Umbilical cord (tissue), 2 donors: ENCODE measurements around the gene REXO2. TPM values are rescaled to one million over a fixed set of nuclear protein-coding genes. Genes with fewer than 3 reads are reported as not detected.
A peak's percentile ranks its signal among the peaks of the same experiment; 100 is the strongest.

Experiments used
- DNase-seq: peaks from one replicate; pipeline ENCODE4 v3.0.0-alpha.2; 2015; ENCODE audit warnings: low spot score
- total RNA-seq: library from RNA; depleted of rRNA; stranded (reverse); fragments of >200 nt; gene quantifications from one replicate; pipeline ENCODE4 v1.2.3, GENCODE V29; 2014; ENCODE audit warnings: low replicate concordance; ENCODE audit not compliant: insufficient read depth

The REXO2 gene
- 116 TPM for total RNA-seq

GRCh38 chr11:114439229-114440120, at the start of gene REXO2:
Gene REXO2 (plus strand): TSS chr11:114439467. CDS start chr11:114439529, 62 bp downstream.
- DNase-seq: peak; percentile 99

- no peak for DNase-seq
These were observed 46.3 kb upstream of the REXO2 start for GRCh38 chr11:114392735-114393667.

- DNase-seq: no peak
These were observed 43.5 kb upstream of the REXO2 start for GRCh38 chr11:114395736-114396135.

GRCh38 chr11:114396916-114397315, 42.4 kb upstream of the REXO2 start:
- DNase-seq: no peak

GRCh38 chr11:114397349-114397982, 41.8 kb upstream of the REXO2 start:
- DNase-seq: no peak

- DNase-seq: no peak
These were observed 40.9 kb upstream of the REXO2 start for GRCh38 chr11:114398303-114398920.

GRCh38 chr11:114399490-114400215, 39.6 kb upstream of the REXO2 start:
- no peak for DNase-seq

GRCh38 chr11:114400216-114400914, 38.9 kb upstream of the REXO2 start, which contains the start of the genes C11orf71 and RBM7:
Gene C11orf71 (minus strand): TSS chr11:114400511. CDS start chr11:114400331, 180 bp downstream.
Gene RBM7 (plus strand): TSS chr11:114400666. CDS start chr11:114400672, 6 bp downstream.
- DNase-seq: peak; percentile 99

GRCh38 chr11:114400915-114401223, 38.4 kb upstream of the REXO2 start:
- no peak for DNase-seq

- peak; percentile 21 for DNase-seq
These were observed 38.0 kb upstream of the REXO2 start for GRCh38 chr11:114401311-114401710.

- no peak for DNase-seq
These were observed 26.3 kb upstream of the REXO2 start for GRCh38 chr11:114412946-114413345.

- DNase-seq: no peak
These were observed 25.3 kb upstream of the REXO2 start for GRCh38 chr11:114413958-114414357.

- DNase-seq: no peak
These were observed 22.8 kb upstream of the REXO2 start for GRCh38 chr11:114416441-114416961.

- DNase-seq: no peak
These were observed 13.0 kb upstream of the REXO2 start for GRCh38 chr11:114426280-114426679.

- DNase-seq: no peak
These were observed 9.0 kb upstream of the REXO2 start for GRCh38 chr11:114430290-114430689.

- no peak for DNase-seq
These were observed 6.4 kb upstream of the REXO2 start for GRCh38 chr11:114432893-114433292.

- DNase-seq: no peak
These were observed 5.9 kb upstream of the REXO2 start for GRCh38 chr11:114433376-114433775.

GRCh38 chr11:114438303-114438702, 964 bp upstream of the REXO2 start:
- DNase-seq: peak; percentile 59

- DNase-seq: peak; percentile 79
These were observed 1.0 kb downstream of the REXO2 start for GRCh38 chr11:114440121-114440860.
